Measurements from ENCODE around the gene CSF1. TPM values are rescaled to one million over a fixed set of nuclear protein-coding genes. Genes with fewer than 3 reads are reported as not detected.
A peak's percentile ranks its signal among the peaks of the same experiment; 100 is the strongest.

CSF1 gene
- total and polyA plus RNA-seq, 2 of the 13 experiments (the other 11 are each of a cell fraction or from before 2014, with no cell fraction given): 4.6 to 13.3 TPM

- TF ChIP-seq ZNF503 (CRISPR knock-in tag; IDR thresholded peaks at IDR 0.05) (no peak), PHF5A (CRISPR knock-in tag; IDR thresholded peaks at IDR 0.05; ENCODE audit: low read depth, unreplicated experiment) (no peak), SIX1 (CRISPR knock-in tag; IDR thresholded peaks at IDR 0.05; ENCODE audit: borderline replicate concordance) (no peak), ZNF572 (CRISPR knock-in tag; IDR thresholded peaks at IDR 0.05) (no peak), BRF2 (CRISPR knock-in tag; IDR thresholded peaks at IDR 0.05) (no peak), ZNF264 (CRISPR knock-in tag; IDR thresholded peaks at IDR 0.05) (0 out of 2 replicates have a peak, but pooled peaks have one; percentile 58), IRF2 (CRISPR knock-in tag; IDR thresholded peaks at IDR 0.05) (no peak), ELF3 (CRISPR knock-in tag; IDR thresholded peaks at IDR 0.05) (no peak), KDM3A (CRISPR knock-in tag; IDR thresholded peaks at IDR 0.05; ENCODE audit: low read depth) (no peak), YY1 (IDR thresholded peaks at IDR 0.05; ENCODE audit: insufficient read depth, insufficient replicate concordance, low read depth, low read length) (no peak), ZNF430 (CRISPR knock-in tag; IDR thresholded peaks at IDR 0.05) (no peak), HOMEZ (CRISPR knock-in tag; IDR thresholded peaks at IDR 0.05; ENCODE audit: low read depth) (0 out of 2 replicates have a peak, but pooled peaks have one; percentile 39)
Measured at GRCh38 chr1:109877317-109877771, 33.3 kb upstream of the CSF1 start (continued).

All from HepG2 (cell line).